Breast epithelium (tissue), 4 donors: ENCODE measurements around the gene SYT9. TPM values are rescaled to one million over a fixed set of nuclear protein-coding genes. Genes with fewer than 3 reads are reported as not detected.

Experiments
- DNase-seq, 2 donors: peaks; one replicate each; pipeline ENCODE4 v3.0.0-alpha.2; 2019; ENCODE audit warnings: low spot score in 2 of 2
- H3K27ac ChIP-seq, 2 donors: fragments of 200-600 bp; sonication (generic) in 1 of 2; one replicate each; pipeline ENCODE4 v1.5.1; 2016 to 2019; ENCODE audit warnings: mild to moderate bottlenecking in 1 of 2
- H3K27me3 ChIP-seq, 2 donors: fragments of 200-600 bp; sonication (generic) in 1 of 2; one replicate each; pipeline versions ENCODE4 v1.5.1 to v1.6.0; 2017 to 2019; ENCODE audit warnings: control low read depth in 1 of 2, mild to moderate bottlenecking in 1 of 2
- H3K36me3 ChIP-seq: fragments of 200-600 bp; one replicate; pipeline ENCODE4 v1.5.1; 2019
- H3K4me1 ChIP-seq, 2 donors: fragments of 200-600 bp; sonication (generic); one replicate each; pipeline ENCODE4 v1.5.1; 2016 to 2019; ENCODE audit warnings: control low read depth in 1 of 2
- H3K4me3 ChIP-seq, 3 donors: fragments of 200-600 bp; sonication (generic); 1 replicate in 2 of 3; 2 replicates in 1 of 3; pipeline ENCODE4 v1.5.1; 2016 to 2019; ENCODE audit warnings: mild to moderate bottlenecking in 3 of 3, moderate library complexity in 2 of 3
- H3K9me3 ChIP-seq, 2 donors: fragments of 200-600 bp; sonication (generic) in 1 of 2; one replicate each; pipeline ENCODE4 v1.5.1; 2016 to 2019; ENCODE audit warnings: control low read depth in 1 of 2
- CTCF ChIP-seq, 3 donors: fragments of 450-650 bp; IDR thresholded peaks; one replicate each; pipeline ENCODE4 v1.5.1; 2016 to 2017; ENCODE audit warnings: antibody characterized with exemption in 3 of 3, mild to moderate bottlenecking in 3 of 3, moderate library complexity in 3 of 3
- POLR2A ChIP-seq: fragments of 450-650 bp; IDR thresholded peaks from one replicate; pipeline ENCODE4 v1.6.1; 2016; ENCODE audit warnings: antibody characterized with exemption, mild to moderate bottlenecking, moderate library complexity
- POLR2AphosphoS5 ChIP-seq, 3 donors: sonication (generic); formaldehyde crosslinking; IDR thresholded peaks; one replicate each; pipeline ENCODE4 v1.6.1; 2017; ENCODE audit warnings: antibody characterized with exemption in 3 of 3
- intact Hi-C: fragments of 100-400 bp; cut with DNase I; formaldehyde crosslinking; loops from one replicate; pipeline ENCODE4 v1.15.1; 2023; ENCODE audit warnings: low total_unique reads
- total RNA-seq, 3 donors: library from RNA; depleted of rRNA; stranded (reverse); fragments of >200 nt; gene quantifications; one replicate each; pipeline ENCODE4 v1.1.0, GENCODE V29; 2016

SYT9 gene
- total RNA-seq, 3 donors from 2014 or later: 0.33 to 0.73 TPM; not detected in 1

- intact Hi-C loops: no loop called here
- Histone ChIP-seq H3K4me3 (no peak overlapping the region), H3K36me3 (no peaks in the 10 kb centered on the region), H3K27me3 (no peaks in the 10 kb centered on the region), H3K9me3 (no peaks in the 10 kb centered on the region), H3K4me1 (no peaks in the 10 kb centered on the region), H3K27ac (no peak overlapping the region)
- no peak for TF ChIP-seq CTCF (IDR thresholded peaks at IDR 0.05)
- no peak for TF ChIP-seq POLR2AphosphoS5 (IDR thresholded peaks at IDR 0.05)
- TF ChIP-seq POLR2A: no peak
- DNase-seq: no peak
Observed at GRCh38 chr11:7457211-7457610, 205.5 kb downstream of the SYT9 start.

- no peak for TF ChIP-seq POLR2A
- no peak for TF ChIP-seq CTCF (IDR thresholded peaks at IDR 0.05)
- no peak for TF ChIP-seq POLR2AphosphoS5 (IDR thresholded peaks at IDR 0.05)
- DNase-seq: no peak
- H3K9me3 ChIP-seq: no peaks in the 10 kb centered on the region
- H3K27ac ChIP-seq: no peak overlapping the region
- H3K4me3 ChIP-seq: no peak overlapping the region
- no peaks in the 10 kb centered on the region for H3K4me1 ChIP-seq
- intact Hi-C loops: no loop called here
- H3K36me3 ChIP-seq: no peaks in the 10 kb centered on the region
- no peaks in the 10 kb centered on the region for H3K27me3 ChIP-seq
Observed at GRCh38 chr11:7462706-7463105, 211.0 kb downstream of the SYT9 start.

GRCh38 chr11:7467652-7468051, 215.9 kb downstream of the SYT9 start:
- no peaks in the 10 kb centered on the region for H3K27me3 ChIP-seq
- H3K9me3 ChIP-seq: no peaks in the 10 kb centered on the region
- intact Hi-C loops: no loop called here
- H3K27ac ChIP-seq: no peak overlapping the region
- DNase-seq: no peak
- H3K36me3 ChIP-seq: peaks cover 3% of the 10 kb centered on the region
- H3K4me1 ChIP-seq: no peaks in the 10 kb centered on the region
- no peak overlapping the region for H3K4me3 ChIP-seq
- TF ChIP-seq POLR2A (no peak), CTCF (IDR thresholded peaks at IDR 0.05) (no peak), POLR2AphosphoS5 (IDR thresholded peaks at IDR 0.05) (no peak)

- no peak overlapping the region for H3K4me3 ChIP-seq
- DNase-seq: no peak
- H3K36me3 ChIP-seq: peaks cover 4% of the 10 kb centered on the region
- no peaks in the 10 kb centered on the region for H3K9me3 ChIP-seq
- H3K4me1 ChIP-seq: no peaks in the 10 kb centered on the region
- H3K27me3 ChIP-seq: no peaks in the 10 kb centered on the region
- intact Hi-C loops: no loop called here
- TF ChIP-seq POLR2AphosphoS5 (IDR thresholded peaks at IDR 0.05) (no peak), CTCF (IDR thresholded peaks at IDR 0.05) (no peak), POLR2A (no peak)
- H3K27ac ChIP-seq: no peak overlapping the region
Observed at GRCh38 chr11:7469351-7469865, 217.7 kb downstream of the SYT9 start.

- Histone ChIP-seq H3K4me1 (no peaks in the 10 kb centered on the region), H3K27ac (no peak overlapping the region), H3K36me3 (peaks cover 4% of the 10 kb centered on the region), H3K4me3 (no peak overlapping the region), H3K27me3 (no peaks in the 10 kb centered on the region), H3K9me3 (no peaks in the 10 kb centered on the region)
- intact Hi-C loops: no loop called here
- no peak for DNase-seq
- TF ChIP-seq POLR2AphosphoS5 (IDR thresholded peaks at IDR 0.05): no peak
- TF ChIP-seq POLR2A: no peak
- TF ChIP-seq CTCF (IDR thresholded peaks at IDR 0.05): no peak
Observed at GRCh38 chr11:7471071-7471470, 219.4 kb downstream of the SYT9 start.
